Measurements from ENCODE around the gene CLEC1B.

CLEC1B gene

GRCh38 chr12:9999016-9999415, at the start of gene CLEC1B:
TSS of gene CLEC1B (minus strand) at chr12:9999121. CDS start at chr12:9999100, 21 bp downstream.
- TF ChIP-seq, protein P1, sequence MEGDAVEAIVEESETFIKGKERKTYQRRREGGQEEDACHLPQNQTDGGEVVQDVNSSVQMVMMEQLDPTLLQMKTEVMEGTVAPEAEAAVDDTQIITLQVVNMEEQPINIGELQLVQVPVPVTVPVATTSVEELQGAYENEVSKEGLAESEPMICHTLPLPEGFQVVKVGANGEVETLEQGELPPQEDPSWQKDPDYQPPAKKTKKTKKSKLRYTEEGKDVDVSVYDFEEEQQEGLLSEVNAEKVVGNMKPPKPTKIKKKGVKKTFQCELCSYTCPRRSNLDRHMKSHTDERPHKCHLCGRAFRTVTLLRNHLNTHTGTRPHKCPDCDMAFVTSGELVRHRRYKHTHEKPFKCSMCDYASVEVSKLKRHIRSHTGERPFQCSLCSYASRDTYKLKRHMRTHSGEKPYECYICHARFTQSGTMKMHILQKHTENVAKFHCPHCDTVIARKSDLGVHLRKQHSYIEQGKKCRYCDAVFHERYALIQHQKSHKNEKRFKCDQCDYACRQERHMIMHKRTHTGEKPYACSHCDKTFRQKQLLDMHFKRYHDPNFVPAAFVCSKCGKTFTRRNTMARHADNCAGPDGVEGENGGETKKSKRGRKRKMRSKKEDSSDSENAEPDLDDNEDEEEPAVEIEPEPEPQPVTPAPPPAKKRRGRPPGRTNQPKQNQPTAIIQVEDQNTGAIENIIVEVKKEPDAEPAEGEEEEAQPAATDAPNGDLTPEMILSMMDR (conservative IDR thresholded peaks at IDR 0.05) = no peak
- H3K27ac ChIP-seq = no peak within 1 kb of the TSS

DNA sequence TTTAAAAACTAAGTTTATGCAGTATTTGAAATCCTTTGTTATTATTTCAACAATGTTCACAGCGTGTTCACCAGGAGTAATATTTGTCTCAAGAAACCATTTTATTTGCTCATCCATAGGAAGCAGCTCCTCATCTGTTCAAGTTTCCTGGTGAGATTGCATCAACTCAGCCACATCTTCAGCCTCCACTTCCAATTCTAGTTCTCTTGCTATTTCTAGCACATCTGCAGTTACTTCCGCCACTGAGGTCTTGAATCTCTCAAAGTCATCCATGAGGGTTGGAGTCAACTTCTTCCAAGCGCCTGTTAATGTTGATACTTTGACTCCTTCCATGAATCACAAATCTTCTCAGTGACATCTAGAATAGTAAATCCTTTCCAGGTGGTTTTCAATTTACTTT, 49.6 kb upstream of the CLEC1B start:
- TF ChIP-seq, protein P1 (conservative IDR thresholded peaks at IDR 0.05) = no peak
- H3K27ac ChIP-seq = no peak overlapping the region

DNA sequence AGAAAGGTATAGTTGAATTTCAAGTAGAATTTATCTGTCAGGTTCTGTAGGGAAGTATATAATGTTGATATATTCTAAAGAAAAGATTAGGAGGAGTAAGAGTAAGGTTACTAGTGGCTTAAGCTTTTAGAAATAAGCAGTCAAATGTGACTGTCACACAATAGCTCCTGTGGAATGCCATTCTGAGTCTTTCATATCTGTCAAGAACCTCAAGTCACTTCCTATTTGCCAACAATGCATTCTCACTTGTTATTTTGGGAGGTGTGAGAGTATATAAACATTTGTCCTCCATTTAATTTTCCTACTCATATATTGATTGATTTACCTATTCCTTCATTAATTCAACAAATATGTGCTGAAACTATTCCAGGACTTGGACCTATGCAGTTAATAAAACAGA, 43.2 kb upstream of the CLEC1B start:
- no peak overlapping the region for H3K27ac ChIP-seq
- TF ChIP-seq, protein P1 (conservative IDR thresholded peaks at IDR 0.05) = no peak

DNA sequence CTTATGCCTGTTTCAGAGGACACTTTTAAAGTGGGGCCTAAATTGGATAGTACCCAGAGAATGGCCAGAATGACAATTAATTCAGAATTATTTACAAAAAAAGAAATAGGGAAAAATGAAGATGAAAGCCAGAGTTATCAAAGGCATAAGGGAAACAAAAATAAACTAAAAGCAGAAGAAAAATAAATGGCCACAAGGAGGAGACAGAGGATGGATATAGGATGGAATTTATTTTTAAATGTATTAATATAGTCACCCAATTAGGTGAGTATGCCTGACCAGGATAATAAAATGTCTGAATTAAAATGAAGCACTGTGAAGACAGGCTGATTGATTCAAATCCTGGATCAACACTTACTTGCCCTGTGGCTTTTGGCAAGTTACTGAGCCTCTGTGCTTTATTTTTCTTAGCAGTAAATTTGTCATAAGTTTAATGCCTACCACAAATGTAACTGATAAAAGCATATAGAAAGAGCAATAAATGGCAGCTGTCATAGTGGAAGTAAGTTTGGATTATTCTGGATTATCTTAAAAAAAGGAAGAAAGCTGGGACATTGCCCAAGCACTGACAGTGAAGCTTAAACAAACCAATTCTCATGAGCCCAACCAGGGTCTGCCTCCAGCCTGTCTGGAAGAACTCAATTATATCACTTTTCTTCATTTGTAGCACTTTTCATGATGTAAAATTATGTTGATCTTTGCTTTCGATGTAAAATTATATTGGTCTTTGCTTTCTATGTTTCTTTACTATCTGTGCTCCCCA, 35.0 kb upstream of the CLEC1B start:
- H3K27ac ChIP-seq = no peak overlapping the region
- TF ChIP-seq, protein P1 (conservative IDR thresholded peaks at IDR 0.05) = peak; percentile 82

- TF ChIP-seq, protein P1 (conservative IDR thresholded peaks at IDR 0.05) = no peak
- H3K27ac ChIP-seq = no peak overlapping the region
Observed at GRCh38 chr12:10031771-10032175, 32.9 kb upstream of the CLEC1B start.

DNA sequence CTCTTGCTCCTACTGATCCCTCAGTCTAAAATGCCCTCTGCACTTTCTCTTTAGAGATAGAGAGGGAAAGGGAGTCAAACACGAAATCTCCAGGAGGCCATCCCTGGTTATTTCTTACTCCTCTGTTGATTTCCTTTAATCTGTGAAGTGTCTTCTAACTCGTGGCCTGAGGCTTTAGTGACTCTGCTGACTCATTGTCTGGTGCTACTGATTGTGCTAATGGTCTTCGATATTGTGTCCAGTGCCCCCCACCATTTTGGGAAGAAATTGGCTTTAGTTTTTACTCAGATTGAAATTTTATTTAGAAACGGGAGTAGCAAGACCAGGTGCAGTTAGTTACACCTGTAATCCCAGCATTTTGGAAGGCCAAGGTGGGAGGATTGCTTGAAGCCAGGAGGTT, 32.4 kb upstream of the CLEC1B start:
- no peak overlapping the region for H3K27ac ChIP-seq
- TF ChIP-seq, protein P1 (conservative IDR thresholded peaks at IDR 0.05) = no peak

DNA sequence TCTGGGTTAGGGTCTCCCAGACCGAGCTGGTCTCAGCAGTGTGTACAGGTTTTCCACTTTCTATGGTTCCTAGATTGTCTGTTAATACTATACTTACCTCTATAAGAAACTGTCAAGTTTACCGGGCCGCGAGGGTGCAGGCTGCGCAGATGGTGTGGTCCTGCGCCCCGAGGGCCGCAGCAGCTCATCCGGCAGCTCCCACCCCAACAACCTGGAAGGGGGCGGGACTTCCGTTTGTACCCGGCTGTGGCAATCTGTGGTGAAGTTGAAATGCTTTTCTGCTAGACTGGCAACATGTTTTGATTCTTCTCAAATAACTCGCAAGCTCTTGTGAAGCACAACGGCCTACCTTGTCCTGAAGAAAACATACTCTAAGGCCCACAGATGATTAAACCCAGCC, 31.5 kb upstream of the CLEC1B start, which contains the start of gene CLEC9A:
TSS of gene CLEC9A (plus strand) at position 237 of the 400 bp plus-strand sequence. CDS start 22,006 bp downstream, outside the sequence.
- no peak within 1 kb of the TSS for H3K27ac ChIP-seq
- TF ChIP-seq, protein P1 (conservative IDR thresholded peaks at IDR 0.05) = no peak

All from VCaP (cell line).